GM19455 (cell line): Measurements from ENCODE around the gene MT2A.
"Not testable (repeated sequence)": the region's sequence is repeated elsewhere in the genome, so short reads cannot be mapped to it uniquely, and the experiment has no call there.

Source experiments
- ATAC-seq: cut with Tn5 transposase; IDR thresholded peaks from one replicate; pipeline ENCODE4 v1.9.1; 2021; ENCODE audit not compliant: unreplicated experiment

MT2A gene

GRCh38 chr16:56608043-56608875, at the start of gene MT2A:
TSS of gene MT2A (plus strand) at chr16:56608584. CDS start at chr16:56608656, 72 bp downstream.
- peak; percentile 91 for ATAC-seq

- ATAC-seq = no peak
These were observed 49.3 kb upstream of the MT2A start for GRCh38 chr16:56559109-56559508.

- no peak for ATAC-seq
These were observed 47.9 kb upstream of the MT2A start for GRCh38 chr16:56560447-56560846.

- ATAC-seq = no peak
These were observed 47.3 kb upstream of the MT2A start for GRCh38 chr16:56561126-56561525.

- no peak for ATAC-seq
These were observed 43.4 kb upstream of the MT2A start, which contains the start of gene MT4 for GRCh38 chr16:56564793-56565477. TSS of gene MT4 (plus strand) at chr16:56565073. CDS start at chr16:56565129, 56 bp downstream.

GRCh38 chr16:56569971-56570370, 38.4 kb upstream of the MT2A start:
- ATAC-seq = no peak

GRCh38 chr16:56571525-56571924, 36.9 kb upstream of the MT2A start:
- ATAC-seq = no peak

- ATAC-seq = no peak
These were observed 33.8 kb upstream of the MT2A start for GRCh38 chr16:56574625-56575024.

- peak; percentile 92 for ATAC-seq
These were observed 31.6 kb upstream of the MT2A start for GRCh38 chr16:56576585-56577299.

GRCh38 chr16:56577300-56577625, 31.1 kb upstream of the MT2A start:
- ATAC-seq = no peak

- no peak for ATAC-seq
These were observed 27.9 kb upstream of the MT2A start for GRCh38 chr16:56580391-56581048.

- ATAC-seq = not testable (repeated sequence)
These were observed 25.5 kb upstream of the MT2A start for GRCh38 chr16:56582911-56583310.

- ATAC-seq = no peak
These were observed 24.8 kb upstream of the MT2A start for GRCh38 chr16:56583351-56584168.

- ATAC-seq = no peak
These were observed 24.1 kb upstream of the MT2A start for GRCh38 chr16:56584276-56584675.

- ATAC-seq = no peak
These were observed 19.6 kb upstream of the MT2A start for GRCh38 chr16:56588781-56589140.

- ATAC-seq = no peak
These were observed 19.0 kb upstream of the MT2A start, which contains the start of gene MT3 for GRCh38 chr16:56589141-56590039. TSS of gene MT3 (plus strand) at chr16:56589528. CDS start at chr16:56589591, 63 bp downstream.

GRCh38 chr16:56591377-56592060, 16.9 kb upstream of the MT2A start:
- ATAC-seq = no peak

- no peak for ATAC-seq
These were observed 14.7 kb upstream of the MT2A start for GRCh38 chr16:56593573-56594291.
